ENCODE data around the gene ARFGAP1.

The ARFGAP1 gene

GRCh38 chr20:63272105-63273058 is at the start of gene ARFGAP1:
Gene ARFGAP1, plus strand, starts transcription at chr20:63272813. Its CDS starts 2,768 bp downstream, at chr20:63275581.
- DNase-seq, result peak; percentile 74

- DNase-seq, result no peak
Observed at GRCh38 chr20:63223121-63223825, 49.3 kb upstream of the ARFGAP1 start.

GRCh38 chr20:63223826-63224207 is 48.8 kb upstream of the ARFGAP1 start:
- no peak for DNase-seq

GRCh38 chr20:63224412-63225081 is 48.1 kb upstream of the ARFGAP1 start:
- DNase-seq, result no peak

- no peak for DNase-seq
Observed at GRCh38 chr20:63225082-63225454, 47.5 kb upstream of the ARFGAP1 start.

GRCh38 chr20:63226042-63226943 is 46.3 kb upstream of the ARFGAP1 start:
- no peak for DNase-seq

- DNase-seq, result no peak
Observed at GRCh38 chr20:63227260-63227659, 45.4 kb upstream of the ARFGAP1 start.

GRCh38 chr20:63228806-63229205 is 43.8 kb upstream of the ARFGAP1 start:
- no peak for DNase-seq

GRCh38 chr20:63230800-63231268 is 41.8 kb upstream of the ARFGAP1 start:
- no peak for DNase-seq

- no peak for DNase-seq
Observed at GRCh38 chr20:63232235-63233060, 40.2 kb upstream of the ARFGAP1 start.

GRCh38 chr20:63233061-63233344 is 39.6 kb upstream of the ARFGAP1 start:
- no peak for DNase-seq

GRCh38 chr20:63233924-63234323 is 38.7 kb upstream of the ARFGAP1 start:
- DNase-seq, result no peak

GRCh38 chr20:63234693-63235398 is 37.8 kb upstream of the ARFGAP1 start:
- DNase-seq, result no peak

- no peak for DNase-seq
Observed at GRCh38 chr20:63235399-63235983, 37.1 kb upstream of the ARFGAP1 start, which contains the start of gene BIRC7. Gene BIRC7, plus strand, starts transcription at chr20:63235905. Its CDS starts 192 bp downstream, at chr20:63236097.

GRCh38 chr20:63236116-63236837 is 36.3 kb upstream of the ARFGAP1 start:
- DNase-seq, result no peak

GRCh38 chr20:63238031-63238430 is 34.6 kb upstream of the ARFGAP1 start:
- no peak for DNase-seq

- DNase-seq, result no peak
Observed at GRCh38 chr20:63238514-63239125, 34.0 kb upstream of the ARFGAP1 start.

- no peak for DNase-seq
Observed at GRCh38 chr20:63239431-63239830, 33.2 kb upstream of the ARFGAP1 start.

- no peak for DNase-seq
Observed at GRCh38 chr20:63240004-63240403, 32.6 kb upstream of the ARFGAP1 start.
